ENCODE results near the gene CKB.
A peak's percentile ranks its signal among the peaks of the same experiment; 100 is the strongest.

Gene CKB

GRCh38 chr14:103549361-103550311 lies 27.0 kb upstream of the CKB start:
- no peak for DNase-seq (ENCODE audit: low read depth in 2 of 2)

DNA sequence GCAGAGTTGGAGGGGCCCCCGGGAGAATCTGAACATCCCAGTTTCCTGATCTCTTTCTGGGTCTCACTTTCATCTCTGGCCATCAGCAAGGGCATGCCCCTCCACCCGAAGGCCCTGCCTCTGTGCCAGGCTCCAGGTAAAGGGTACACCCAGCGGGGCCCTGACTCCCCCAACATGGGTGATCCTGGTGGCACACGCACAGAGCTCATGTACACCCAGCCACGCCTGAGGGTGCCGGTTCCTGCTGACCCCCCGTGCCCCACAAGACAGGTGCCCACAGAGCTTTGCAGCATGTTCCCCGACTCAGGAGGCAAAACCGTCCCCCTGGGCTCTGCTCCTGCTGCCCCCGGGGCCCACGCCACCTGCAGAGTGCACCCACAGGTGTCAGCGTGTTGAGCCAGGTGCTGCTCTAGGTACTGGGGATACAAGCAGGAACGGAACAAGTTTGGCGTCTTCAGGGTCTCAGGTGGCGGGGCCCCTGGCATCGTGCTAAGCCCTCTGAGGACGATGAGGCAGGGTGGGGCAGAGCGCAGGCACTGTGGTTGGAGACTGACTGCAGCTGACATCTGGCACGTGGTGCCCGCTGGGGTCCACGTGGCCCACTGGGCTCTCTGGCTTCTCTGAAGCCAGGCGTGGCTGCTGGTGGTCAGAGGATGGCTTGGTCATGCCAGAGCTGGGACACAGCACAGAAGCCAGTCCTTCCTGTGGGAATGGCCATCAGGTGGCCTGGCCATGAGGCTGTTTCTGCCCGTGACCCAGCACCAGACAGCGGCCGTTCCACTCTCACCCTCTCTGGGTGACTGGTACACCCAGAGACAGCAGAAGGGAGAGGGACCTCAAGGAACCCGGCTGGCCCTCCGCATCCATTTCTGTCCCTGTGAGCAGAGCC lies 26.1 kb upstream of the CKB start:
- DNase-seq (ENCODE audit: low read depth in 2 of 2), result no peak

- no peak for DNase-seq (ENCODE audit: low read depth in 2 of 2)
Observed at GRCh38 chr14:103547941-103548462, 25.4 kb upstream of the CKB start.

DNA sequence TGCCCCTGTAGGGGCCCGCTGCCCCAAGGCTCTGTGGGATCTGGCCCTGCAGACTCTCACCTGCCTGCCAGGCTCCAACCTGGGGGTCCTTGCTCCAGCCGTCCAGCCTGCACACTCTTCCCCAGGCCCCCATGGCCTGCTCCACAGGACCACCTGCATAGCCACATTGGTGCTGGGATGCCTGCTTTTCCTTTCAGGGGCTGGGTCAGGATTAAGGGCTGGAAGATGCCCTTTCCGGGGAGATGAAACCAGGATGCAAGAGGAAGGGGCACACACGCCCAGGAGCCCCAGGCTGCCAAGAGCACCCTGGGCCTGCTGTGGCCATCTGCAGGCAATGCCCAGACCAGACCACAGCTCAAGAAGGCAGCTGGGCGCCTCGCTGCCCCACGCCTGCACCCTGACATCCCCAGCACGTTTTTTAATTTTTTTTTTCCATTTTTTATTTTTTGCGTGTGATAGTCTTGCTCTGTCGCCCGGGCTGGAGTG lies 24.9 kb upstream of the CKB start:
- DNase-seq (ENCODE audit: low read depth in 2 of 2), result no peak

- DNase-seq (ENCODE audit: low read depth in 2 of 2), result peak; percentile 60
Observed at GRCh38 chr14:103546652-103547454, 24.2 kb upstream of the CKB start.

DNA sequence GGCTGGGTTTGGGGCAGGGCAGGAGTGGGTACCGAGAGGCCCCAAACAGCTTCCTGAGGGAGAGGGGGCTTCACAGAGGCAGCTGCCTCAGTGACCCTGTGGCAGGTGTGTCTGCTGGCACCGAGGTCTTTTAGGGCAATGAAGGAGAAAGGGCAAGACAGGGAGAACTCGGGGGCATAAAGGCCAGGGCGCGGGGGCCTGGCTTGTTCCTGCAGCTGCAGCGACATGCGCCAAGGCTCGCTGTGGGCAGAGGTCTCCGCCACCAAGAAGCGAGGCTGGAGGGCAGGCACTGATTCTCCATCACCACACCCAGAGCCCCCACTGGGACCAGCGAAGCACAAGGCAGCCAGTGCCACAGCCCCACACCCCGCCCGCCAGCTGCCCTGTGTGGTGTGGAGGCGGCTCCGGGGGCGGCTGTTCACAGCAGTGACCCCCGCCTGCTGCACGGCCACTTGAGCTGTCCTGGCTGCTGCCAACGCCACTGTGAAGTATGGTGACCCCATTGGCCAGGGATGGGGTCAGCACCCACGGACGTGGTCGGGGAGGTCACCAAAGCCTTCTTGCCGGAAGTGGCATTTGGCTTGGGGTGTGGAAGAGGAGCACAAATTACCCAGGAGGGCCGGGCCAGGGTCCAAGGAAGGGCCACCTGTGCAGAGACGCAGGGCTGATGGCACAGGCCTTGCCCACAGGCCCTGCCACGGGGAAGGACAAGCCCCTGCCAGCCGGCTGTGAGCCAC lies 23.5 kb upstream of the CKB start:
- no peak for DNase-seq (ENCODE audit: low read depth in 2 of 2)

GRCh38 chr14:103545219-103545914 lies 22.7 kb upstream of the CKB start:
- no peak for DNase-seq (ENCODE audit: low read depth in 2 of 2)

DNA sequence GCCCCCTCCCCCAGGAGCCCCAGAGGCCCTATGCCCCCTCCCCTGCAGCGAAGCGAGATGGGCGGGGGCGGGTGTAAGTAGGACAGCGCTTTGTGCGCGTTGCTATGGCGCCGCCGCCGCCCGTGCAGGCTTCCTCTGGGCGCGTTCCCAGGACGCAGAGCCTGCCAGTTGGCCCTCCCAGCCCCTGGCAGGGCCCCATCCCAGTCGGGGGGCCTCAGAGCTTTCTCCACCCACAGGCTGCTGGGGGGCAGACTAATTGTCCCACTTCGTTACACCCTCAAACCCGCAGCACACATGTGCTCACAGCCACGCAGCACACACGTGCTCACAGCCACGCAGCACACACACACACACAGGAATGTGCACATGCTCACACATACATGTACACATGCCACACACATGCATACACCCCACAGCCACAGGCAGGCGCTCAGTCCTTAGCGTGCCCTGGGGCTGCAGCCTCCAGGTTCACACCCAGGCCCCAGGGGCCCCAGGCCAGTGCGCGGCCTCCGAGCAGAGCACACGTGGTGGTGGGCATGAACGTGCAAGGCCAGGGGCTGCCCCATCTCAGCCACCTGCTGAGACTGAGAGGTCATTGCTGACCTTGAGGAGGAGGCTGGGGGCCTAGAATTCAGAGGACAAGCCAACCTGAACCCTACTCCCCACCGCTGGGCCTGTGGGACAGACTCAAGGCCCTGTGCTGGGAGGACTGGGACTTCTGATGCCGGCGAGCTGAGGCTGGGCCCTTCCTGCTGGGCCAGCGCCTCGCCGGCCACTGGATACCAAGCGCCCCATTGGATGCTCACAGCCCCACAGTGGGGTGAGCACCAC lies 22.0 kb upstream of the CKB start:
- DNase-seq (ENCODE audit: low read depth in 2 of 2), result no peak

- DNase-seq (ENCODE audit: low read depth in 2 of 2), result no peak
Observed at GRCh38 chr14:103543721-103544387, 21.2 kb upstream of the CKB start.

DNA sequence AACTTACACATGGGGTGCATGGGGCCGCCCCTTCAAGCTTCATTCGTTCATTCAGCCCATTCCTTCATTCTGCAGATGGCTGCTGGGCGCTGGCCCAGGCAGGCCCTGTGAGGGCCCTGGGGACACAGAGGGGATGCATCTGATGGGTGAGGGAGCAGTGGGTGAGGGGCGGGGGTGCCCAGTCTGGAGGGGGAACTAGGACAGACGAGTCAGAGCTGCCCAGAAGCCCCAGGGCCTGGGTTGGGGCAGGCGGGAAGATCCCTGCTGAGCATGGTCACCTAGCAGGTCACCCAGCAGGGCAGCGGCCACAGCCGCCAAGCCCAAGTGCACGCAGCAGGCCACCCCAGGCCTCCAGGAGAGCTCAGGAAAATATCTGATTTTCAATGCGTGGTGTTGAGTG lies 20.5 kb upstream of the CKB start:
- no peak for DNase-seq (ENCODE audit: low read depth in 2 of 2)

DNA sequence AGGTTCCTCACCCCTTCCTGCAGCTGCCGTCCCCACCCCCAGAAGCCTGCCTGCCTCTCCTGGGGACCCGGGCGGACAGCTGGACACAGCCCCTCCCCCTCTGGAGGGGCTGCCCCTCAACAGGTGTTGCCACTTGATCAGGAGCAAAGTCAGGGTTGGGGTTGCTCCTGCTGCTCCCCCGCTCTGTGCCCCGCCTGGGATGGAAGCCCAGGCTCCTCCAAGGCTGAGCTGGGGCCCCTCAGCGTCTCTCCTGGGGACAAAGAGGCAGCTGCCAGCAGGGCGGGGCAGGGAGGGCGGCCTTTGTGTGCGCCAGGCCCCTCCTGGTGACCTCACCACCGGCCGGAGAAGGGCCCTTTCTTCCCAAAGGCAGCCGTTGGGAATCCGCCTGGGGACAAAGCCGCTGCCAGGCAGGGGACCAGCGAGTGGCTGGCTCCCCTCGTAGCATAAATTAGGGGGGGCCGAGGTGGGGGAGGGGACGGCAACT lies 20.0 kb upstream of the CKB start:
- no peak for DNase-seq (ENCODE audit: low read depth in 2 of 2)

DNA sequence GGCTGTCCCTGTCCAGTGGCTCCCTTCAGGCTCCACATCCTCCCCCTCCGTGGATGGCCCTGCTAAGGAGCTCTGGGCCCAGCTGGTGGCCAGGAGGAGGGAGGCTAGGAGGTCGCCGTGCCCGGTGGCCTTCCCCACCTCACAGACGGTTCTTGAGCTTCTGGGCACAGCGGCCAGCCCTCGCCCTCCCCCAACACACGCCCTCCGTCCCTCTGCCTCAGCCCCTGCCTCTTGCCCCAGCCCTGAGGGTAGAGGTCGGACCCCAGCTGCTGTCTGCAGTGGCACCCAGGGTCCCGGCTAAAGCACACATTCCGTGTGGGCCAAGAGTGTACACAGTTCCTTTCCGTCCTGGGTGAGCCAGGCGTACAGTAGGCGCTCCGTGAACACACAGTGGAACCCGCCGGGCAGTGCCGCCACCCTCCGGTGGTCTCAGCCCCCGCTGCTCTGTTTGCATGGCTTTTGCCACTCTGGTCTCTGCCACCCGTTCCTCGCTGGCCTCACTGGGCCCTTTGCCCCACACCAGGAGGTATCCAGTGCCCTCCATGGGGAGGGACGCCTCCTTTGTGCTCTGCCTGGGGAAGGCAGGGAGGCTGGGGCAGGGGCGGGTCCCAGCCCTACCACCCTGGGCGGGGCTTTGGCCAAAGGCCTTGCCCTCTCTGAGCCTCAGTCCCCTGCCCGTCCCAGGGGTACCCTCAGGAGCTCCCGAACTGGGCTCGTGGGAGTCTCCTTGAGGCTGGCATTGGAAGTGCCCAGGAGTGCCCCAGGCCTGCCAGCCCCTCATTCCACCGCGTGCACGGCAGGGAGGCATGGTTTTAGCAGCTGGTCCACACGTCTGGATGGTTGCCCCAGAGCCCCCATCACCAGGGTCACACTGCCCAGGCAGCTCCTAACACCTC lies 19.3 kb upstream of the CKB start:
- no peak for DNase-seq (ENCODE audit: low read depth in 2 of 2)

DNA sequence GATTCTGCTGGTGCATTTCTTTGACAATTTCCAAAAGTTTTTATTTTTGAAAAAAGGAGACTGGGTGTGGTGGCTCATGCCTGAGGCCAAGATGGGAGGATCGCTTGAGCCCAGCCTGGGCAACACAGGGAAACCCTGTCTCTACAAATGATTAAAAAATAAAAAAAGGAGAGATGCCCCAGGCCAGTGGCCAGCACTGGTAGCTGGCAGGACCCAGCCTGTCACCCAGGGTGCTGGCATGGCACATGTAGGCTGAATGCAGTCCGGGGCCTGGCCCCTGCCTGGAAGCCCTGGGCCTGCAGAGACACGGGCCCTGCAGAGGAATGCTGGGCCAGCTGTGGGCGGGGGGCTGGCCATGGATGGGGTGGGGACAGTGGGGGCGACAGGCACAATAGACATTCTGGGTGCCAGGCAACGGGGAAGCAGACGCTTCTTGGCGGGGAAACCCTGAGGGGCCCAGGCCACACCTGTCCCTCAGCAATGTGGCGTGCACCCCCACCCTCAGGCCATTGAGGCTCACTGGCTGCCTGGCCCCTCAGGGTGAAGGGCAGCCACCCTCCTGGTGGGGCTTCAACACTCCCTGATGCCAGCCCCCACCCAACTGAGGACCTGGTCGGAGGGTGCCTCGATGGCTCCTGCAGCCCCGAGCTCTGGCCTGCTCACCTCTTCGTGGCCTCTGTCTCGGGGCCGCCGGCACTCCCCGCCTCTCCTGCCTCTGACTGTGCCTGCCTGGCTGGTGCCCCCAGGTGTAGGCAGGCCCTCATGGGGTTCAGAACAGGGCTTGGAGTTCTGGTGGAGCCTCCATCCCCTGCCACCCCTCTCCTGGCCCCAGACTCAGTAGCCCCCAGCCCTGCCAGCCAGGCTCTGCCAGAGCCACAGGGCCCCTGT lies 18.4 kb upstream of the CKB start:
- DNase-seq (ENCODE audit: low read depth in 2 of 2), result no peak

DNA sequence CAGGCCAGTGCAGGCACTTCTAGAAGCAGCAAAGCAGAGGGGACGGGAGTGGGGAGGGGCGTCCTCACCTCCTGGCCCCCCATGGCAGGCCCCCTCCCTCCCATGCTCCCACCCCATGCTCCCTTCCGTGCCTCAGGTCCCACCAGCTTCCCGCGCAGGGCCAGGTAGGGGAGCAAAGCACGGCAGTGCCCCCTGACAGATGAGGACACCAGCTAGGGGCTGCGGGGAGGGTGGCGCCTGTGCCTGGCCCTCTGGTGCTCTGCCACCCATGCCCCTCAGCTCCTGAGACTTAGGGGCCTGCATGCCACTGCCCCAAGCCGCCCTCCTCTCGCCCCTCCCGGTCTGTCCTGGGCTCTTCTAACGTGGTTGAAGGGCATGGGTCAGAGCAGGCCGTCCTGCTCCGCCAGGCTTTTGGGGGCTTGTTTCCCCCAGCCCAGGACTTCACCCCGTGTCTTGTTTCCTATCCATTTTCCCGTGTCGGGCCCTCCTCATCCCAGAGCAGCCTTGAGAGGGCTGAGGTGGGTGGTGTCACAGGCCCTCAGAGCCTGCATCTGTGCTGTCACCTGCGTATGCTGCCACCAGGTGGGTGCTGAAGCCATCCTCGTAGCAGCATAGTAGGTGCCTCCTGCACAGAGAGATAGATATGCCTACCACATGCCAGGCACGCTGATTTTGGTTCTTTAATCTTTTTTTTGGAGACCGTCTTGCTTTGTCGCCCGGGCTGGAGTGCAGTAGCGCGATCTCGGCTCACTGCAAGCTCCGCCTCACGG lies 16.6 kb upstream of the CKB start:
- no peak for DNase-seq (ENCODE audit: low read depth in 2 of 2)

- DNase-seq (ENCODE audit: low read depth in 2 of 2), result no peak
Observed at GRCh38 chr14:103538291-103539055, 15.8 kb upstream of the CKB start.

Measured in stimulated activated CD4-positive, alpha-beta T cell treated with anti-CD3 and anti-CD28 coated beads, Interleukin-15, amount 100 ng/mL, for 48 hours (primary cell).